ENCODE data around the gene COMTD1.

GRCh38 chr10:75263806-75264205, 28.0 kb upstream of the COMTD1 start:
- TF ChIP-seq CTCF (IDR thresholded peaks at IDR 0.05) (no peak), POLR2AphosphoS5 (IDR thresholded peaks at IDR 0.05) (no peak), POLR2A (IDR thresholded peaks at IDR 0.05) (no peak), EP300 (IDR thresholded peaks at IDR 0.05) (no peak)
